ENCODE data around the gene CATSPER3. TPM values are rescaled to one million over a fixed set of nuclear protein-coding genes. Genes with fewer than 3 reads are reported as not detected.

The CATSPER3 gene
- 1 to 10 TPM in 1 of 4 donors, under 1 TPM in 3; 0.22 to 1.9 (median 0.70) TPM for total RNA-seq

GRCh38 chr5:134967607-134968006 is at the start of gene CATSPER3:
CATSPER3 (plus strand) TSS chr5:134967907; CDS start chr5:134967992, 85 bp downstream.
- Histone ChIP-seq H3K4me3 (no peak within 1 kb of the TSS), H3K4me1 (peaks cover 0 to 3% of the 10 kb centered on the region in 2 donors), H3K27ac (no peak within 1 kb of the TSS), H3K36me3 (peaks cover 0 to 10% of the 10 kb centered on the region in 2 donors), H3K27me3 (no peaks in the 10 kb centered on the region), H3K9me3 (no peaks in the 10 kb centered on the region)
- TF ChIP-seq POLR2A (IDR thresholded peaks at IDR 0.05) (no peak), CTCF (IDR thresholded peaks at IDR 0.05 in 4 of 5, conservative IDR thresholded peaks at IDR 0.05 in 1 of 5) (no peak)
- ATAC-seq, result no peak
- intact Hi-C loops (cut with DNase I; ENCODE audit: low total_unique reads) (no loop called here), in situ Hi-C loops (cut with MboI; ENCODE audit: low sequenced_read_pairs in 4 of 4) (no loop called here)
- no peak for DNase-seq

- Histone ChIP-seq H3K36me3 (peaks cover 0 to 35% of the 10 kb centered on the region in 2 donors), H3K4me1 (peaks cover 8 to 12% of the 10 kb centered on the region in 2 donors), H3K9me3 (no peaks in the 10 kb centered on the region), H3K4me3 (no peak overlapping the region), H3K27me3 (no peaks in the 10 kb centered on the region), H3K27ac (no peak overlapping the region)
- intact Hi-C loops (cut with DNase I; ENCODE audit: low total_unique reads) (no loop called here), in situ Hi-C loops (cut with MboI; ENCODE audit: low sequenced_read_pairs in 4 of 4) (loop anchor here in 1 of 4 donors (25.0 kb wide), 1 partner anchor 157 kb away; the partner anchor contains the start of gene DDX46)
- ATAC-seq, result no peak
- TF ChIP-seq POLR2A (IDR thresholded peaks at IDR 0.05) (no peak), CTCF (IDR thresholded peaks at IDR 0.05 in 4 of 5, conservative IDR thresholded peaks at IDR 0.05 in 1 of 5) (no peak)
- DNase-seq, result no peak
Measured at GRCh38 chr5:134918861-134919260, 48.8 kb upstream of the CATSPER3 start.

- TF ChIP-seq POLR2A (IDR thresholded peaks at IDR 0.05) (no peak), CTCF (IDR thresholded peaks at IDR 0.05 in 4 of 5, conservative IDR thresholded peaks at IDR 0.05 in 1 of 5) (no peak)
- H3K27me3 ChIP-seq, result no peaks in the 10 kb centered on the region
- no peak overlapping the region for H3K27ac ChIP-seq
- in situ Hi-C loops (cut with MboI; ENCODE audit: low sequenced_read_pairs in 4 of 4), result loop anchor here in 1 of 4 donors (25.0 kb wide), 1 partner anchor 159 kb away; the partner anchor contains the start of gene DDX46
- peaks cover 0 to 18% of the 10 kb centered on the region in 2 donors for H3K36me3 ChIP-seq
- peaks cover 8 to 12% of the 10 kb centered on the region in 2 donors for H3K4me1 ChIP-seq
- intact Hi-C loops (cut with DNase I; ENCODE audit: low total_unique reads), result no loop called here
- no peaks in the 10 kb centered on the region for H3K9me3 ChIP-seq
- no peak for DNase-seq
- no peak overlapping the region for H3K4me3 ChIP-seq
- ATAC-seq, result no peak
Measured at GRCh38 chr5:134920848-134921575, 46.7 kb upstream of the CATSPER3 start.

GRCh38 chr5:134932508-134932907 is 35.2 kb upstream of the CATSPER3 start:
- DNase-seq (no peak), ATAC-seq (no peak)
- Histone ChIP-seq H3K4me1 (peaks cover 12% of the 10 kb centered on the region in 2 donors), H3K36me3 (peaks cover 0 to 6% of the 10 kb centered on the region in 2 donors), H3K27ac (no peak overlapping the region), H3K9me3 (no peaks in the 10 kb centered on the region), H3K4me3 (no peak overlapping the region), H3K27me3 (no peaks in the 10 kb centered on the region)
- intact Hi-C loops (cut with DNase I; ENCODE audit: low total_unique reads) (no loop called here), in situ Hi-C loops (cut with MboI; ENCODE audit: low sequenced_read_pairs in 4 of 4) (no loop called here)
- TF ChIP-seq POLR2A (IDR thresholded peaks at IDR 0.05), result no peak
- TF ChIP-seq CTCF (IDR thresholded peaks at IDR 0.05 in 4 of 5, conservative IDR thresholded peaks at IDR 0.05 in 1 of 5), result no peak

All from gastrocnemius medialis (tissue), 4 donors.